A549 (cell line): ENCODE measurements around the gene KCNMA1. TPM values are rescaled to one million over a fixed set of nuclear protein-coding genes. Genes with fewer than 3 reads are reported as not detected.

Experiments
- ATAC-seq, 2 experiments: fragments of 200-7000 bp in 1 of 2; fragments of >200 bp in 1 of 2; cut with Nextera tagmentation in 1 of 2; cut with Tn5 transposase in 1 of 2; 3 replicates each; pipeline versions ENCODE4 v1.8.0 to v1.9.1; 2018 to 2020; ENCODE audit warnings: mild to moderate bottlenecking in 1 of 2, moderate library complexity in 1 of 2
- CTCF ChIA-PET: fragments of 300-600 bp; sonication (Branson Sonifier 250); formaldehyde crosslinking; extraction: SDS; loops from one replicate; lab custom pipeline; 2021; ENCODE audit warnings: antibody characterized with exemption, inconsistent platforms; lab: Yijun Ruan, JAX
- POLR2A ChIA-PET: fragments of 350-600 bp; formaldehyde crosslinking; extraction: SDS; loops from one replicate; lab custom pipeline; 2021; ENCODE audit warnings: antibody characterized with exemption, inconsistent platforms; lab: Yijun Ruan, JAX
- DNase-seq, 2 experiments: peaks; one replicate each; pipeline versions ENCODE4 v3.0.0 to v3.0.0-alpha.2; 2011 to 2016; ENCODE audit warnings: low read depth in 1 of 2, low spot score in 1 of 2
- FAIRE-seq: peaks from 2 replicates; lab custom pipeline; 2011; peaks lifted over from hg19 to GRCh38; lab: Jason Lieb, UNC
- H3K27ac ChIP-seq, 2 experiments: fragments of >200 bp; sonication (Bioruptor Twin); formaldehyde crosslinking; 3 replicates each; pipeline ENCODE4 v1.5.1; 2016 to 2017
- H3K4me1 ChIP-seq: fragments of >200 bp; sonication (Bioruptor Twin); formaldehyde crosslinking; 3 replicates; pipeline ENCODE4 v1.6.1; 2016
- H3K4me2 ChIP-seq: fragments of >200 bp; sonication (Bioruptor Twin); formaldehyde crosslinking; 3 replicates; pipeline ENCODE4 v1.6.1; 2016
- H3K4me3 ChIP-seq: fragments of >200 bp; sonication (Bioruptor Twin); formaldehyde crosslinking; 3 replicates; pipeline ENCODE4 v1.5.1; 2016
- H3K9me3 ChIP-seq: fragments of >200 bp; sonication (Bioruptor Twin); formaldehyde crosslinking; 3 replicates; pipeline ENCODE4 v1.6.1; 2016
- BCL3 ChIP-seq: fragments of >200 bp; sonication (Bioruptor Twin); formaldehyde crosslinking; IDR thresholded peaks from 3 replicates; pipeline ENCODE4 v1.6.1; 2016
- CBX8 ChIP-seq: fragments of 200-600 bp; sonication (generic); IDR thresholded peaks from 2 replicates; pipeline ENCODE4 v1.6.1; 2016
- CHD2 ChIP-seq: fragments of 150-350 bp; IDR thresholded peaks from 2 replicates; pipeline ENCODE4 v1.6.1; 2014; ENCODE audit warnings: low read length; ENCODE audit not compliant: partially characterized antibody
- E2F6 ChIP-seq: IDR thresholded peaks from 2 replicates; pipeline ENCODE4 v1.6.1; 2012; ENCODE audit warnings: low read depth, borderline replicate concordance
- EHF ChIP-seq: fragments of 250-450 bp; sonication (Bioruptor Pico); IDR thresholded peaks from 2 replicates; pipeline ENCODE4 v1.5.0; 2020; ENCODE audit warnings: mild to moderate bottlenecking
- ELK1 ChIP-seq: fragments of 150-350 bp; IDR thresholded peaks from 2 replicates; pipeline ENCODE4 v1.6.1; 2014; ENCODE audit warnings: low read depth, mild to moderate bottlenecking, low read length
- FOSB ChIP-seq: fragments of 250-450 bp; sonication (Bioruptor Pico); IDR thresholded peaks from 2 replicates; pipeline ENCODE4 v1.5.0; 2020; ENCODE audit warnings: mild to moderate bottlenecking, moderate library complexity
- FOXS1 ChIP-seq: fragments of 250-450 bp; sonication (Bioruptor Pico); IDR thresholded peaks from 2 replicates; pipeline ENCODE4 v1.5.0; 2020; ENCODE audit warnings: mild to moderate bottlenecking, moderate library complexity
- GATA3 ChIP-seq: IDR thresholded peaks from 2 replicates; pipeline ENCODE4 v1.6.1; 2012; ENCODE audit warnings: borderline replicate concordance
- HMGXB4 ChIP-seq: fragments of 250-450 bp; sonication (Bioruptor Pico); IDR thresholded peaks from 2 replicates; pipeline ENCODE4 v1.5.0; 2021; ENCODE audit warnings: mild to moderate bottlenecking, moderate library complexity, borderline replicate concordance
- JUN ChIP-seq, 2 experiments: fragments of >200 bp; sonication (Bioruptor Twin); formaldehyde crosslinking; IDR thresholded peaks; 2 replicates in 1 of 2; 3 replicates in 1 of 2; pipeline ENCODE4 v1.6.1; 2016 to 2017
- KDM1A ChIP-seq: fragments of 200-600 bp; sonication (generic); IDR thresholded peaks from 2 replicates; pipeline ENCODE4 v1.6.1; 2016; ENCODE audit warnings: low read depth, mild to moderate bottlenecking
- MAFK ChIP-seq: fragments of 450-650 bp; IDR thresholded peaks from 2 replicates; pipeline ENCODE4 v1.6.1; 2014; ENCODE audit not compliant: partially characterized antibody
- MYC ChIP-seq: IDR thresholded peaks from 2 replicates; pipeline ENCODE4 v1.6.1; 2012; ENCODE audit warnings: mild to moderate bottlenecking, inconsistent platforms, low read length, improper control_type of control experiment, borderline replicate concordance
- NFE2L2 ChIP-seq: fragments of 150-350 bp; conservative IDR thresholded peaks from 2 replicates; pipeline ENCODE4 v1.6.1; 2014; ENCODE audit warnings: low read length
- PBX3 ChIP-seq: IDR thresholded peaks from 2 replicates; pipeline ENCODE4 v1.6.1; 2012
- PHF8 ChIP-seq: fragments of 200-600 bp; sonication (generic); IDR thresholded peaks from 2 replicates; pipeline ENCODE4 v1.6.1; 2016; ENCODE audit warnings: low read depth, mild to moderate bottlenecking, antibody characterized with exemption, moderate library complexity, borderline replicate concordance
- POLR2AphosphoS2 ChIP-seq: conservative IDR thresholded peaks from 2 replicates; pipeline ENCODE4 v1.6.1; 2012; ENCODE audit warnings: low read length, improper control_type of control experiment, inconsistent platforms
- RAD21 ChIP-seq, 2 experiments: fragments of >200 bp in 1 of 2; sonication (Bioruptor Twin) in 1 of 2; formaldehyde crosslinking in 1 of 2; IDR thresholded peaks in 1 of 2; conservative IDR thresholded peaks in 1 of 2; 2 replicates in 1 of 2; 3 replicates in 1 of 2; pipeline ENCODE4 v1.6.1; 2012 to 2018; ENCODE audit warnings: inconsistent platforms in 1 of 2
- RCOR1 ChIP-seq: fragments of 150-350 bp; IDR thresholded peaks from 2 replicates; pipeline ENCODE4 v1.6.1; 2014; ENCODE audit warnings: antibody characterized with exemption, low read length, low read depth
- TP53 ChIP-seq: fragments of 250-450 bp; sonication (Bioruptor Pico); IDR thresholded peaks from 2 replicates; pipeline ENCODE4 v1.5.0; 2021; ENCODE audit warnings: mild to moderate bottlenecking, moderate library complexity
- WGBS: methylation state at CpG from one replicate; pipeline ENCODE4 v1.1.6; 2017; ENCODE audit errors: missing lambda C conversion rate; 5-methylcytosine and 5-hydroxymethylcytosine counted together
- polyA plus RNA-seq, 4 experiments: library from polyadenylated mRNA; depleted of rRNA in 3 of 4; stranded (reverse); fragments of >200 nt; fragmentation: RNase III in 1 of 4; extraction: RNeasy Plus Mini Kit Qiagen cat#74134 plus additional on column Dnase treatment in 1 of 4; gene quantifications; 2 replicates in 3 of 4; 3 replicates in 1 of 4; pipeline ENCODE4 v1.2.3, GENCODE V29; 2011 to 2017

KCNMA1 gene
- polyA plus RNA-seq, 2 of the 4 experiments (the other 2 are of a cell fraction): 14.9 to 30.6 TPM

- no peak for TF ChIP-seq BCL3
- TF ChIP-seq RAD21 (conservative IDR thresholded peaks at IDR 0.05 in 1 of 2, IDR thresholded peaks at IDR 0.05 in 1 of 2): no peak
- no peak for TF ChIP-seq POLR2AphosphoS2
Measured at GRCh38 chr10:77012812-77013500, 624.7 kb downstream of the KCNMA1 start (continued).

- POLR2A ChIA-PET: no interaction called here
- DNase-seq: no peak
- no peaks in the 10 kb centered on the region for H3K4me1 ChIP-seq
- no peak for FAIRE-seq
- H3K4me3 ChIP-seq: no peak overlapping the region
- no peaks in the 10 kb centered on the region for H3K9me3 ChIP-seq
- no peak for ATAC-seq
- TF ChIP-seq CBX8 (peak; percentile 65; the same call in 1 of the 2 replicates), MYC (no peak)
- WGBS: 52% methylated on average over 11 of the region's 11 CpGs
- H3K4me2 ChIP-seq: no peak overlapping the region
- CTCF ChIA-PET: interaction anchor here (1.9 kb wide), 1 partner anchor 7 kb away, joined by 6 read pairs; no protein-coding TSS in a partner anchor
- H3K27ac ChIP-seq: no peak overlapping the region
Measured at GRCh38 chr10:77011874-77012811, 625.5 kb downstream of the KCNMA1 start.

GRCh38 chr10:77010430-77010829 is 627.2 kb downstream of the KCNMA1 start:
- TF ChIP-seq RAD21 (conservative IDR thresholded peaks at IDR 0.05 in 1 of 2, IDR thresholded peaks at IDR 0.05 in 1 of 2) (no peak), E2F6 (no peak), PHF8 (no peak)
- FAIRE-seq: no peak
- POLR2A ChIA-PET: no interaction called here
- 78% methylated on average over 3 of the region's 3 CpGs for WGBS
- CTCF ChIA-PET: no interaction called here
- Histone ChIP-seq H3K4me1 (no peaks in the 10 kb centered on the region), H3K4me2 (no peak overlapping the region), H3K27ac (no peak overlapping the region), H3K9me3 (no peaks in the 10 kb centered on the region), H3K4me3 (no peak overlapping the region)
- no peak for DNase-seq
- no peak for ATAC-seq

GRCh38 chr10:77007834-77008233 is 629.8 kb downstream of the KCNMA1 start:
- Histone ChIP-seq H3K4me1 (no peaks in the 10 kb centered on the region), H3K9me3 (no peaks in the 10 kb centered on the region), H3K4me3 (no peak overlapping the region), H3K4me2 (no peak overlapping the region), H3K27ac (no peak overlapping the region)
- WGBS: 51% methylated on average over 5 of the region's 5 CpGs
- DNase-seq (no peak), FAIRE-seq (no peak), ATAC-seq (no peak)
- ChIA-PET POLR2A (no interaction called here), CTCF (interaction anchor here (1.4 kb wide), 1 partner anchor 11 kb away, joined by 4 read pairs; no protein-coding TSS in a partner anchor)
- TF ChIP-seq EHF (CRISPR knock-in tag) (no peak), RAD21 (conservative IDR thresholded peaks at IDR 0.05 in 1 of 2, IDR thresholded peaks at IDR 0.05 in 1 of 2) (no peak), RCOR1 (no peak), TP53 (CRISPR knock-in tag) (no peak), FOSB (no peak), ELK1 (no peak), KDM1A (no peak), CHD2 (no peak), PBX3 (no peak), E2F6 (no peak), FOXS1 (CRISPR knock-in tag) (no peak), HMGXB4 (CRISPR knock-in tag) (no peak), MAFK (no peak), POLR2AphosphoS2 (no peak), JUN (IDR thresholded peaks at IDR 0.05) (no peak), NFE2L2 (no peak), GATA3 (no peak)
